ENCODE measurements around the gene CLN6. TPM values are rescaled to one million over a fixed set of nuclear protein-coding genes. Genes with fewer than 3 reads are reported as not detected.
"Not testable (repeated sequence)": the region's sequence is repeated elsewhere in the genome, so short reads cannot be mapped to it uniquely, and the experiment has no call there.

The CLN6 gene
- total RNA-seq, 1 donor from 2014 or later: 31.5 TPM

DNA sequence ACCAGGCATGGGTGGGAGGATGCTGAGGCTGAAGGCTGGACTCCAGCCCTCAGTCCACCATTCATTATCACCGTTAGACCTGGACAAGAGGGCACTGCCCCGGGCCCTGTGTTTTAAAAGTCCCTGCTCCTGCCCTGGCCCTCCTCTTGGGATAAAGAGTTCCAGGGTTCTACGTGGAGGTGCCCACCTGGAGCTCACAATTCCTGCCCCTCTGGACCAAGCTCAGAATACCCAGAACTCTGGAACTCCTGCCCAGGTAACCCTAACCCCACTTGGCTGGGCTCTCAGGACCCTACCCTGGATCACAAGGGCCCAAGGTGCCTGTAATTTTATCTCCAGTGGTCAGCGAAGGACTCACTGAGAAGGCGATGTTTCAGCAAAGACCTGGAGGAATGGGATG is 25.6 kb downstream of the CLN6 start:
- Histone ChIP-seq H3K27ac (no peak overlapping the region), H3K4me3 (no peak overlapping the region), H3K9me3 (no peaks in the 10 kb centered on the region), H3K27me3 (no peaks in the 10 kb centered on the region), H3K36me3 (no peaks in the 10 kb centered on the region), H3K4me1 (peaks cover 22% of the 10 kb centered on the region)
- TF ChIP-seq, protein P1, sequence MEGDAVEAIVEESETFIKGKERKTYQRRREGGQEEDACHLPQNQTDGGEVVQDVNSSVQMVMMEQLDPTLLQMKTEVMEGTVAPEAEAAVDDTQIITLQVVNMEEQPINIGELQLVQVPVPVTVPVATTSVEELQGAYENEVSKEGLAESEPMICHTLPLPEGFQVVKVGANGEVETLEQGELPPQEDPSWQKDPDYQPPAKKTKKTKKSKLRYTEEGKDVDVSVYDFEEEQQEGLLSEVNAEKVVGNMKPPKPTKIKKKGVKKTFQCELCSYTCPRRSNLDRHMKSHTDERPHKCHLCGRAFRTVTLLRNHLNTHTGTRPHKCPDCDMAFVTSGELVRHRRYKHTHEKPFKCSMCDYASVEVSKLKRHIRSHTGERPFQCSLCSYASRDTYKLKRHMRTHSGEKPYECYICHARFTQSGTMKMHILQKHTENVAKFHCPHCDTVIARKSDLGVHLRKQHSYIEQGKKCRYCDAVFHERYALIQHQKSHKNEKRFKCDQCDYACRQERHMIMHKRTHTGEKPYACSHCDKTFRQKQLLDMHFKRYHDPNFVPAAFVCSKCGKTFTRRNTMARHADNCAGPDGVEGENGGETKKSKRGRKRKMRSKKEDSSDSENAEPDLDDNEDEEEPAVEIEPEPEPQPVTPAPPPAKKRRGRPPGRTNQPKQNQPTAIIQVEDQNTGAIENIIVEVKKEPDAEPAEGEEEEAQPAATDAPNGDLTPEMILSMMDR (IDR thresholded peaks at IDR 0.05): no peak
- ATAC-seq (no peak), DNase-seq (no peak)
- intact Hi-C loops (cut with DNase I): no loop called here

DNA sequence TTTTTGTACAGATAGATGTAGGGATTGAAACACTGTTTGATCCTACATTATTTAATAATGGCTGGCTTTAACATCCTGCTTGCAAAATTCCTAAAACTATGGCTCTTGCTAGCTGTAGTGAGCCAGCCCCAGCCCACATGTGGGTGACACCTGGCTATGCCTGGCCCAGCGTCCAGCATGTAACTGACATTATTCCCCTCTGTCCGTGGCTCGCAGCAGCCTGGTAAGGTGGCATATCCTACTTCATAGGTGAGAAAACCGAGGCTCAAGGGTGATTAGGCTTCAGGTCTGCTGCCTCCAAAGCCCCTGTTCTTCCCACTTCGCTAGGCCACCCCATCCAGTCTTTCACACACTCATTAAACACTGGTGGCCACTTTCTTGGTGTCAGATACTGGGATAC is 26.0 kb downstream of the CLN6 start:
- ATAC-seq (no peak), DNase-seq (no peak)
- H3K27ac ChIP-seq: no peak overlapping the region
- H3K36me3 ChIP-seq: no peaks in the 10 kb centered on the region
- intact Hi-C loops (cut with DNase I): no loop called here
- peaks cover 22% of the 10 kb centered on the region for H3K4me1 ChIP-seq
- H3K4me3 ChIP-seq: no peak overlapping the region
- H3K9me3 ChIP-seq: no peaks in the 10 kb centered on the region
- TF ChIP-seq, protein P1 (IDR thresholded peaks at IDR 0.05): no peak
- H3K27me3 ChIP-seq: no peaks in the 10 kb centered on the region

DNA sequence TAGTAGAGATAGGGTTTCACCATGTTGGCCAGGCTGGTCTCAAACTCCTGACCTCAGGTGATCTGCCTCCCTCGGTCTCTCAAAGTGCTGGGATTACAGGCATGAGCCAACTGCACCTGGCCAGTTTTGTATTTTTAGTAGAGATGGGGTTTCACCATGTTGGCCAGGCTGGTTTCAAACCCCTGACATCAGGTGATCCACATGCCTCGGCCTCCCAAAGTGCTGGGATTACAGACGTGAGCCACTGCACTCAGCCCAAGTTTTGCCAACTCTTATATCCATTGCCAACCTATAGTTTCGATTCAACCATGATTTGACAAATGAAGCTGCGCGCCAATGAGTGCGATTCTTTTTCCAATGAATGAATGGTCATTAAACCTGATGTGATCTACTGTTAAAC is 26.5 kb downstream of the CLN6 start:
- H3K4me3 ChIP-seq; H3K36me3 ChIP-seq; DNase-seq; intact Hi-C loops (cut with DNase I); H3K27ac ChIP-seq; ATAC-seq; H3K9me3 ChIP-seq; H3K27me3 ChIP-seq: not testable (repeated sequence)
- peaks cover 22% of the 10 kb centered on the region for H3K4me1 ChIP-seq

DNA sequence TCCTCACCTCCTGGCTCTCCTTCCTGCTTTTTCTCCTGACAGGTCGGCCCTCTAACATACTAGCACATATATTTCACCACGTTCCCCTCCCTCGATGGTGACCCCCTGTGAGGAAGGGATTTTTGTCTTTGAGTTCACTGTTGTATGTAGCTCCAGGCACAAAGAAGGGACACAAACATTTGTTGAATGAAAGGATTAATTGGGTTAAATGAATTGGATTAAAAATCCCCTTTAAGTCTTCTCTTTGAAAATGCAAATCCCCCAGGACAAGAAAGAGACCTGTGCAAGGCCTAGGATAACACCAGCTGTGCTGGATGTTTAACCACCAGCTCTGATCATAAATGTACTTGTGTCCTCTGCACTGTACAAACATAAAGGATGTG is 27.7 kb downstream of the CLN6 start:
- no peak for DNase-seq
- intact Hi-C loops (cut with DNase I): no loop called here

DNA sequence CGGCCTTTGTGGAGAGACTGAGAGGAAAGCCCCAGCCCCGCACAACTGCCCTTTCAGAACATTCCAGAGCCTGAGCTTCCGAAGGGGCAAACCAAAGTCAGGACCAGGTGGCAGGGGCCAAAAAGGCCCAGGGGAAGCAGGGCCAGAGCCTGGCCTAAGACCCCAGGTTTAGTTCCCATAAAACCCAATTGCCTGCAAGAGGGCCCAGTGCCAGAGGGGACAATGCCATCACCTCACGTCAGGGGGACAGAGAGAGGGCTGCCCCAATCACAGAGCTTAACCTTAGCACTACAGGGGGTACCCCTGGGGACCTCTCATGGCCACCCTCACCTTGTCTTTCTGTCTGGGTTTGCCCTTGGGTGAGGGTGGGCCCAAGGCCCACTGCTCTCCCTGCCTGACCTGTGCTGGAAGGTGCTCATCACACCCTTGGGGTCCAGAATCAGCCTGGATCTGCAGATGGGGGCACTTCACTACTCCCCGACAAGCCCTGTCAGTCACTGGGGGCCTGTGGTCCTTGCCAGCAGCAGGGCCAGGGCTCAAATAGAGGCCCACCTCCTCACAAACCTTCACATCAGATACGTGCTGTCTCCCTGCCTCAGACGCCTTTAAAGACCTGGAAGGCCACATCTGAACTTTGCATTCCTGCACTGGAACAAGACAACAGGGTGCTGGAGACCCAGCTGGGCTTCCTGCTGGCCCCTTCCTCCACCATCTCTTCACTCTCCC is 28.2 kb downstream of the CLN6 start:
- ATAC-seq (no peak), DNase-seq (no peak)
- Histone ChIP-seq H3K36me3 (no peaks in the 10 kb centered on the region), H3K4me1 (peaks cover 21% of the 10 kb centered on the region), H3K9me3 (no peaks in the 10 kb centered on the region), H3K4me3 (no peak overlapping the region), H3K27me3 (no peaks in the 10 kb centered on the region), H3K27ac (no peak overlapping the region)
- TF ChIP-seq, protein P1 (IDR thresholded peaks at IDR 0.05): no peak
- intact Hi-C loops (cut with DNase I): no loop called here

More for the DNA sequence above, 27.7 kb downstream of the CLN6 start:
- H3K27ac ChIP-seq: no peak overlapping the region
- no peaks in the 10 kb centered on the region for H3K27me3 ChIP-seq
- TF ChIP-seq, protein P1 (IDR thresholded peaks at IDR 0.05): no peak
- H3K36me3 ChIP-seq: no peaks in the 10 kb centered on the region
- ATAC-seq: no peak
- no peak overlapping the region for H3K4me3 ChIP-seq
- H3K4me1 ChIP-seq: peaks cover 22% of the 10 kb centered on the region
- no peaks in the 10 kb centered on the region for H3K9me3 ChIP-seq

DNA sequence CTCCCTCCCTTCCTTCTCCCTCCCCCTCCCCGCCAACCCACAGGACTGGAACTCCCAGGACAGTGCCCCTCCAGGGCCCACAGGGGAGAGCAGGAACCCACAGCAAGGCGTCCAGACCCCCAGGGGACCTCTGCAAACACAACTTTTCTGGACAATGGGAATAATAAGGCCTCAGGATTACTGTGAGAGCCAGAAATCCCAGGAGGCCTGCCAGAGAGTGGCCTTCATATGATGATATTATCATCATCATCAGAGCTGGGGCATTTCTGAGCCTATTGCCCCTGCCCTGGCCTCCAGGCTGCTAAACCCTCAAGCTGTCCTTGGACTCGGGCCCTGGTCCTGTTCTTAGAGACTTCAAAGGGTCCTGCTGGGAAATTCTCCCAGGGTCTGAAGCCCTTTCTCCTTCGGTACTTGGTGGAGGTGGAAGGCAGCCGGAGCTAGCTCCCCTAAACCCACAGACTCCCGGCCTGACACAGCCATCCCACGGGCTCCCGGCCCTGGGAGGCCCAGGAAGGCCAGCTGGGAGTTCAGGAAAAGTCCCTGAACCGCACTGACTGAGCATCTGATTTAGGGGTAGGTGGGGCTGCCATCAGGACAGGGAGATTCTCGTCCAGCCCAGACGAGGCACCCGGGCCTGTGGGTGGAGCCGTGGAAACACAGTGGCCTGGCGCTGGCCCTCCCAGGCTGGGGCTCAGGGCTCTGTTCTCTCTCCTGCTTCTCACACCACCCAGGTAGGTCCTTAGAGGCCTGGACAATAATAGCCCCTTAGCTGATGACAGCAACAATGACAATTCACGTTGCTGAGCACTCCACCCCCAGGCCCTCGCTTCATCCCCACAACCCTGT is 29.3 kb downstream of the CLN6 start:
- H3K36me3 ChIP-seq: no peaks in the 10 kb centered on the region
- H3K27ac ChIP-seq: no peak overlapping the region
- DNase-seq: no peak
- ATAC-seq: no peak
- no peaks in the 10 kb centered on the region for H3K9me3 ChIP-seq
- no peak overlapping the region for H3K4me3 ChIP-seq
- peaks cover 11% of the 10 kb centered on the region for H3K4me1 ChIP-seq
- intact Hi-C loops (cut with DNase I): no loop called here
- TF ChIP-seq, protein P1 (IDR thresholded peaks at IDR 0.05): no peak
- no peaks in the 10 kb centered on the region for H3K27me3 ChIP-seq
